ENCODE data around the gene EGFL8. TPM values are rescaled to one million over a fixed set of nuclear protein-coding genes. Genes with fewer than 3 reads are reported as not detected.
A peak's percentile ranks its signal among the peaks of the same experiment; 100 is the strongest.

Gene EGFL8
- total and polyA plus RNA-seq, 9 of the 15 experiments (the other 6 are each of a cell fraction or from before 2014, with no cell fraction given): 2.2 to 47.4 (median 14.2) TPM

DNA sequence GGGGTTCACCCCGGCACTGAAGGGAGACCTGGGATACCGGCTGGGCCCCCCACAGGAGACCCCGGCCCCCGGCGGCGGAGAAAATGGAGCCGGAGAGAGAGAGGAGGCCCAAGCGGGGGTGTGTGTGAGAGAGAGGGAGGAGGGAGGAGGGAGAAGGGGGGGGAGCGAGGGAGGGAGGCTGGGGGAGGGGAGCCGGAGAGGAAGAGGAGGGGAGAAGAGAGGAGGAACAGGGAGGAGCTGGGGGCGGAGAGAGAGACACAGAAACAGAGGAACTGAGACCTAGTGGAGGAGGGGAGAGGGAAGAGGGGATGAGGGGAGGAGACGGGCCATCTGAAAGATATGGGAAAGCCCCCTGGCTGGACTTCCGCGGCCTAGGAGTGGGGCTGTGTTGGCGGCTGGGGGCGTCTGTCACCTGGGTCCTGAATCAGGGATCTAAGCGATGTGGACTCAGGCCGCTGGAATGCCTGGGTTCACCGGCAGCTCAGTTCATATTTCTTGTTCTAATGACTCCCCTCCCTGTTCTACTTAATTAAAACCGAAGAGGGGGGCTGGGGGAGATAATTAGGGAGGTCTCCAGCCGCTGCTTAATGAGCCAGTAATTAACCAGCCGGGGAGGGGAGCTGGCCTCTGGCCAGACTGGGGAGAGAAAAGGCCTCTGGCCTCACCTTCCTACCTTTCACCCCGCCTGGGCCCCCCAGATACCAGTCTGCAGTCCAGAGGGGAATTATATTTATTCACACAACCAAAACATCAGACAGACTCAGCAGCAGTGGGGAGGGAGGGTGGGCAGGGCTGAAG, 25.9 kb downstream of the EGFL8 start, which contains the start of gene PBX2 (continued):
- TF ChIP-seq FOXM1 (IDR thresholded peaks at IDR 0.05; ENCODE audit: low read depth) (no peak), FOXM1 (CRISPR knock-in tag; IDR thresholded peaks at IDR 0.05; ENCODE audit: low read depth) (no peak), RAD51 (IDR thresholded peaks at IDR 0.05; ENCODE audit: borderline replicate concordance, low read depth) (no peak), RBM14 (IDR thresholded peaks at IDR 0.05; ENCODE audit: borderline replicate concordance, insufficient read depth, low read depth, low read length) (no peak), ADNP (tag; IDR thresholded peaks at IDR 0.05) (no peak), ZFP1 (CRISPR knock-in tag; IDR thresholded peaks at IDR 0.05) (no peak), ELF1 (tag; IDR thresholded peaks at IDR 0.05) (peak; percentile 61), MYC (IDR thresholded peaks at IDR 0.05; ENCODE audit: low read depth, low read length) (peak; percentile 25; the same call in 1 of the 2 replicates), MYC (CRISPR knock-in tag; IDR thresholded peaks at IDR 0.05; ENCODE audit: borderline replicate concordance, low read depth) (peak; percentile 56; the same call in 1 of the 2 replicates), ZNF212 (CRISPR knock-in tag; IDR thresholded peaks at IDR 0.05) (no peak), GTF2F1 (IDR thresholded peaks at IDR 0.05; ENCODE audit: low read depth, low read length) (no peak), HOXB6 (CRISPR knock-in tag; IDR thresholded peaks at IDR 0.05; ENCODE audit: borderline replicate concordance) (no peak), ZSCAN29 (IDR thresholded peaks at IDR 0.05) (no peak), ZNF668 (CRISPR knock-in tag; IDR thresholded peaks at IDR 0.05) (no peak), RBM15 (IDR thresholded peaks at IDR 0.05; ENCODE audit: insufficient read depth, low read length) (no peak), NONO (IDR thresholded peaks at IDR 0.05; ENCODE audit: low read depth in 2 of 2, low read length in 1 of 2) (0 out of 4 replicates have a peak, but pooled peaks of 1 of the 2 experiments have one; percentile 28), POLR3G (IDR thresholded peaks at IDR 0.05; ENCODE audit: extremely low read depth, insufficient read length, insufficient replicate concordance) (no peak)
- TF ChIP-seq, protein P1, sequence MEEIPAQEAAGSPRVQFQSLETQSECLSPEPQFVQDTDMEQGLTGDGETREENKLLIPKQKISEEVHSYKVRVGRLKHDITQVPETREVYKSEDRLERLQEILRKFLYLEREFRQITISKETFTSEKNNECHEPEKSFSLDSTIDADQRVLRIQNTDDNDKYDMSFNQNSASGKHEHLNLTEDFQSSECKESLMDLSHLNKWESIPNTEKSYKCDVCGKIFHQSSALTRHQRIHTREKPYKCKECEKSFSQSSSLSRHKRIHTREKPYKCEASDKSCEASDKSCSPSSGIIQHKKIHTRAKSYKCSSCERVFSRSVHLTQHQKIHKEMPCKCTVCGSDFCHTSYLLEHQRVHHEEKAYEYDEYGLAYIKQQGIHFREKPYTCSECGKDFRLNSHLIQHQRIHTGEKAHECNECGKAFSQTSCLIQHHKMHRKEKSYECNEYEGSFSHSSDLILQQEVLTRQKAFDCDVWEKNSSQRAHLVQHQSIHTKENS (CRISPR knock-in tag; IDR thresholded peaks at IDR 0.05): no peak
- TF ChIP-seq, protein P2, sequence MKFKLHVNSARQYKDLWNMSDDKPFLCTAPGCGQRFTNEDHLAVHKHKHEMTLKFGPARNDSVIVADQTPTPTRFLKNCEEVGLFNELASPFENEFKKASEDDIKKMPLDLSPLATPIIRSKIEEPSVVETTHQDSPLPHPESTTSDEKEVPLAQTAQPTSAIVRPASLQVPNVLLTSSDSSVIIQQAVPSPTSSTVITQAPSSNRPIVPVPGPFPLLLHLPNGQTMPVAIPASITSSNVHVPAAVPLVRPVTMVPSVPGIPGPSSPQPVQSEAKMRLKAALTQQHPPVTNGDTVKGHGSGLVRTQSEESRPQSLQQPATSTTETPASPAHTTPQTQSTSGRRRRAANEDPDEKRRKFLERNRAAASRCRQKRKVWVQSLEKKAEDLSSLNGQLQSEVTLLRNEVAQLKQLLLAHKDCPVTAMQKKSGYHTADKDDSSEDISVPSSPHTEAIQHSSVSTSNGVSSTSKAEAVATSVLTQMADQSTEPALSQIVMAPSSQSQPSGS (CRISPR knock-in tag; IDR thresholded peaks at IDR 0.05): no peak
- TF ChIP-seq, protein P3, sequence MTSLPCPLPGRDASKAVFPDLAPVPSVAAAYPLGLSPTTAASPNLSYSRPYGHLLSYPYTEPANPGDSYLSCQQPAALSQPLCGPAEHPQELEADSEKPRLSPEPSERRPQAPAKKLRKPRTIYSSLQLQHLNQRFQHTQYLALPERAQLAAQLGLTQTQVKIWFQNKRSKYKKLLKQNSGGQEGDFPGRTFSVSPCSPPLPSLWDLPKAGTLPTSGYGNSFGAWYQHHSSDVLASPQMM (CRISPR knock-in tag; IDR thresholded peaks at IDR 0.05): no peak
- TF ChIP-seq, protein P4, sequence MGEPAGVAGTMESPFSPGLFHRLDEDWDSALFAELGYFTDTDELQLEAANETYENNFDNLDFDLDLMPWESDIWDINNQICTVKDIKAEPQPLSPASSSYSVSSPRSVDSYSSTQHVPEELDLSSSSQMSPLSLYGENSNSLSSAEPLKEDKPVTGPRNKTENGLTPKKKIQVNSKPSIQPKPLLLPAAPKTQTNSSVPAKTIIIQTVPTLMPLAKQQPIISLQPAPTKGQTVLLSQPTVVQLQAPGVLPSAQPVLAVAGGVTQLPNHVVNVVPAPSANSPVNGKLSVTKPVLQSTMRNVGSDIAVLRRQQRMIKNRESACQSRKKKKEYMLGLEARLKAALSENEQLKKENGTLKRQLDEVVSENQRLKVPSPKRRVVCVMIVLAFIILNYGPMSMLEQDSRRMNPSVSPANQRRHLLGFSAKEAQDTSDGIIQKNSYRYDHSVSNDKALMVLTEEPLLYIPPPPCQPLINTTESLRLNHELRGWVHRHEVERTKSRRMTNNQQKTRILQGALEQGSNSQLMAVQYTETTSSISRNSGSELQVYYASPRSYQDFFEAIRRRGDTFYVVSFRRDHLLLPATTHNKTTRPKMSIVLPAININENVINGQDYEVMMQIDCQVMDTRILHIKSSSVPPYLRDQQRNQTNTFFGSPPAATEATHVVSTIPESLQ (CRISPR knock-in tag; IDR thresholded peaks at IDR 0.05): no peak

Measured in K562 (cell line).